ENCODE measurements around the gene FARS2. TPM values are rescaled to one million over a fixed set of nuclear protein-coding genes. Genes with fewer than 3 reads are reported as not detected.

Gene FARS2
- total RNA-seq, 1 experiment from 2014 or later, result 13.8 TPM

DNA sequence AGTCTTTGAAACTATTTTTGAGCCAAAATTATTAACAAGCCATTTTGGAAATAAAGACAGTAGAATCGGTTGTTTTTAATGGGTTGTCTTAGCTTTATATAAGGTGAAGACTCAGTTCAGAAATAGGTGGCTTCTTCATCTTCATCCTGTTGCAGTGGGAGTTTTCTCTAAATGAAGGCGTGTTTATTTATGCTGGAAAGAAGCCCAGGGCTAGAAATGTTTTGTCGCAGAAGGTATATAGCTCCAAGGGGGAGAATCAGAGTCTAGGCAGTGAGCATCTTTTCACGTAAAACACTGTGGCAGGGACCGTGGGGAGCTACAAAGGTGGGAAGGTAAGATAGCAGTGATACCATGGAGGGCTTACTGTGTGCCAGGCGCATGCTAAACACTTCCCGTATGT, 34.3 kb downstream of the FARS2 start:
- no peak overlapping the region for H3K27ac ChIP-seq (ENCODE audit: low read depth, low read length)
- no peak overlapping the region for H3K4me2 ChIP-seq (ENCODE audit: low read length)
- no peaks in the 10 kb centered on the region; the same call in 1 of the 2 replicates for H3K79me2 ChIP-seq (ENCODE audit: insufficient read depth, low read length)
- H3K9me3 ChIP-seq (ENCODE audit: control insufficient read depth in 1 of 2, insufficient read depth in 1 of 2, low read depth in 1 of 2, low read length in 2 of 2), result no peaks in the 10 kb centered on the region
- CTCF ChIA-PET, result interaction anchor here (1.4 kb wide), 1 partner anchor 7 kb away, joined by 4 read pairs; no protein-coding TSS in a partner anchor
- POLR2A ChIA-PET, result no interaction called here
- ATAC-seq (no peak), DNase-seq (ENCODE audit: low read depth, low spot score) (no peak)
- no peaks in the 10 kb centered on the region for H4K20me1 ChIP-seq (ENCODE audit: insufficient read depth)
- H3K27me3 ChIP-seq (ENCODE audit: insufficient read depth, low read length), result no peaks in the 10 kb centered on the region
- H3K4me3 ChIP-seq (replicated peaks in 1 of 2; ENCODE audit: low read depth in 1 of 2, low read length in 2 of 2), result no peak overlapping the region
- no peak overlapping the region for H3K9ac ChIP-seq (ENCODE audit: low read length)
- H3K4me1 ChIP-seq (ENCODE audit: control insufficient read depth in 1 of 2, insufficient read depth in 2 of 2, low read length in 2 of 2), result peaks cover 0 to 8% of the 10 kb centered on the region in 2 experiments; a peak in 1 of 4 replicates
- RAD21 ChIA-PET (ENCODE audit: low non-redundant PET in 1 of 2, low total read pairs in 2 of 2, uncharacterized antibody in 2 of 2, unreplicated experiment in 2 of 2), result no interaction called here
- no peak overlapping the region for H2AFZ ChIP-seq (ENCODE audit: low read depth, low read length, poor library complexity, severe bottlenecking)
- no TSS peak for BruUV-seq (replicated peaks)
- H3K36me3 ChIP-seq (ENCODE audit: control insufficient read depth in 1 of 2, insufficient read depth in 2 of 2, low read length in 2 of 2), result no peaks in the 10 kb centered on the region
- intact Hi-C loops (cut with micrococcal nuclease), result no loop called here
- H3K9me2 ChIP-seq (ENCODE audit: insufficient read depth), result no peaks in the 10 kb centered on the region
- TF ChIP-seq, protein P1, sequence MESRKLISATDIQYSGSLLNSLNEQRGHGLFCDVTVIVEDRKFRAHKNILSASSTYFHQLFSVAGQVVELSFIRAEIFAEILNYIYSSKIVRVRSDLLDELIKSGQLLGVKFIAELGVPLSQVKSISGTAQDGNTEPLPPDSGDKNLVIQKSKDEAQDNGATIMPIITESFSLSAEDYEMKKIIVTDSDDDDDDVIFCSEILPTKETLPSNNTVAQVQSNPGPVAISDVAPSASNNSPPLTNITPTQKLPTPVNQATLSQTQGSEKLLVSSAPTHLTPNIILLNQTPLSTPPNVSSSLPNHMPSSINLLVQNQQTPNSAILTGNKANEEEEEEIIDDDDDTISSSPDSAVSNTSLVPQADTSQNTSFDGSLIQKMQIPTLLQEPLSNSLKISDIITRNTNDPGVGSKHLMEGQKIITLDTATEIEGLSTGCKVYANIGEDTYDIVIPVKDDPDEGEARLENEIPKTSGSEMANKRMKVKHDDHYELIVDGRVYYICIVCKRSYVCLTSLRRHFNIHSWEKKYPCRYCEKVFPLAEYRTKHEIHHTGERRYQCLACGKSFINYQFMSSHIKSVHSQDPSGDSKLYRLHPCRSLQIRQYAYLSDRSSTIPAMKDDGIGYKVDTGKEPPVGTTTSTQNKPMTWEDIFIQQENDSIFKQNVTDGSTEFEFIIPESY (IDR thresholded peaks at IDR 0.05; ENCODE audit: extremely low read depth, insufficient replicate concordance, low read length), result no peak
- TF ChIP-seq EGR1 (IDR thresholded peaks at IDR 0.05; ENCODE audit: low read depth) (no peak), ZFX (IDR thresholded peaks at IDR 0.05) (no peak), POLR2AphosphoS5 (IDR thresholded peaks at IDR 0.05; ENCODE audit: low read depth, low read length) (no peak), EZH2 (IDR thresholded peaks at IDR 0.05) (no peak), SRF (IDR thresholded peaks at IDR 0.05; ENCODE audit: low read depth) (no peak), SP1 (IDR thresholded peaks at IDR 0.05; ENCODE audit: low read depth) (no peak), JUND (IDR thresholded peaks at IDR 0.05) (no peak), ZNF274 (IDR thresholded peaks at IDR 0.05; ENCODE audit: low read depth, low read length) (no peak), CBX3 (IDR thresholded peaks at IDR 0.05; ENCODE audit: low read depth) (no peak), CEBPB (IDR thresholded peaks at IDR 0.05; ENCODE audit: low read depth) (no peak), FOSL1 (IDR thresholded peaks at IDR 0.05; ENCODE audit: low read depth) (no peak), SIN3A (IDR thresholded peaks at IDR 0.05; ENCODE audit: low read depth) (no peak), RAD21 (IDR thresholded peaks at IDR 0.05; ENCODE audit: low read depth) (no peak), TCF7L2 (IDR thresholded peaks at IDR 0.05; ENCODE audit: borderline replicate concordance, extremely low read depth, insufficient read depth, insufficient read length) (no peak), YY1 (IDR thresholded peaks at IDR 0.05; ENCODE audit: extremely low read depth, insufficient replicate concordance, low read depth, low read length) (no peak), POLR2A (IDR thresholded peaks at IDR 0.05; ENCODE audit: borderline replicate concordance, extremely low read depth, insufficient read depth, insufficient read length) (no peak)
- TF ChIP-seq, protein P2, sequence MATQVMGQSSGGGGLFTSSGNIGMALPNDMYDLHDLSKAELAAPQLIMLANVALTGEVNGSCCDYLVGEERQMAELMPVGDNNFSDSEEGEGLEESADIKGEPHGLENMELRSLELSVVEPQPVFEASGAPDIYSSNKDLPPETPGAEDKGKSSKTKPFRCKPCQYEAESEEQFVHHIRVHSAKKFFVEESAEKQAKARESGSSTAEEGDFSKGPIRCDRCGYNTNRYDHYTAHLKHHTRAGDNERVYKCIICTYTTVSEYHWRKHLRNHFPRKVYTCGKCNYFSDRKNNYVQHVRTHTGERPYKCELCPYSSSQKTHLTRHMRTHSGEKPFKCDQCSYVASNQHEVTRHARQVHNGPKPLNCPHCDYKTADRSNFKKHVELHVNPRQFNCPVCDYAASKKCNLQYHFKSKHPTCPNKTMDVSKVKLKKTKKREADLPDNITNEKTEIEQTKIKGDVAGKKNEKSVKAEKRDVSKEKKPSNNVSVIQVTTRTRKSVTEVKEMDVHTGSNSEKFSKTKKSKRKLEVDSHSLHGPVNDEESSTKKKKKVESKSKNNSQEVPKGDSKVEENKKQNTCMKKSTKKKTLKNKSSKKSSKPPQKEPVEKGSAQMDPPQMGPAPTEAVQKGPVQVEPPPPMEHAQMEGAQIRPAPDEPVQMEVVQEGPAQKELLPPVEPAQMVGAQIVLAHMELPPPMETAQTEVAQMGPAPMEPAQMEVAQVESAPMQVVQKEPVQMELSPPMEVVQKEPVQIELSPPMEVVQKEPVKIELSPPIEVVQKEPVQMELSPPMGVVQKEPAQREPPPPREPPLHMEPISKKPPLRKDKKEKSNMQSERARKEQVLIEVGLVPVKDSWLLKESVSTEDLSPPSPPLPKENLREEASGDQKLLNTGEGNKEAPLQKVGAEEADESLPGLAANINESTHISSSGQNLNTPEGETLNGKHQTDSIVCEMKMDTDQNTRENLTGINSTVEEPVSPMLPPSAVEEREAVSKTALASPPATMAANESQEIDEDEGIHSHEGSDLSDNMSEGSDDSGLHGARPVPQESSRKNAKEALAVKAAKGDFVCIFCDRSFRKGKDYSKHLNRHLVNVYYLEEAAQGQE (IDR thresholded peaks at IDR 0.05; ENCODE audit: low read depth), result no peak
- TF ChIP-seq, protein P3, sequence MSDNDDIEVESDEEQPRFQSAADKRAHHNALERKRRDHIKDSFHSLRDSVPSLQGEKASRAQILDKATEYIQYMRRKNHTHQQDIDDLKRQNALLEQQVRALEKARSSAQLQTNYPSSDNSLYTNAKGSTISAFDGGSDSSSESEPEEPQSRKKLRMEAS (IDR thresholded peaks at IDR 0.05), result no peak
- TF ChIP-seq, protein P4, sequence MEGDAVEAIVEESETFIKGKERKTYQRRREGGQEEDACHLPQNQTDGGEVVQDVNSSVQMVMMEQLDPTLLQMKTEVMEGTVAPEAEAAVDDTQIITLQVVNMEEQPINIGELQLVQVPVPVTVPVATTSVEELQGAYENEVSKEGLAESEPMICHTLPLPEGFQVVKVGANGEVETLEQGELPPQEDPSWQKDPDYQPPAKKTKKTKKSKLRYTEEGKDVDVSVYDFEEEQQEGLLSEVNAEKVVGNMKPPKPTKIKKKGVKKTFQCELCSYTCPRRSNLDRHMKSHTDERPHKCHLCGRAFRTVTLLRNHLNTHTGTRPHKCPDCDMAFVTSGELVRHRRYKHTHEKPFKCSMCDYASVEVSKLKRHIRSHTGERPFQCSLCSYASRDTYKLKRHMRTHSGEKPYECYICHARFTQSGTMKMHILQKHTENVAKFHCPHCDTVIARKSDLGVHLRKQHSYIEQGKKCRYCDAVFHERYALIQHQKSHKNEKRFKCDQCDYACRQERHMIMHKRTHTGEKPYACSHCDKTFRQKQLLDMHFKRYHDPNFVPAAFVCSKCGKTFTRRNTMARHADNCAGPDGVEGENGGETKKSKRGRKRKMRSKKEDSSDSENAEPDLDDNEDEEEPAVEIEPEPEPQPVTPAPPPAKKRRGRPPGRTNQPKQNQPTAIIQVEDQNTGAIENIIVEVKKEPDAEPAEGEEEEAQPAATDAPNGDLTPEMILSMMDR (IDR thresholded peaks at IDR 0.05 in 2 of 3, conservative IDR thresholded peaks at IDR 0.05 in 1 of 3; ENCODE audit: borderline replicate concordance in 1 of 3, insufficient read depth in 1 of 3, low read depth in 2 of 3, low read length in 2 of 3), result no peak

Measured in HCT116 (cell line).